Left ventricle myocardium superior (tissue), 1 donor: ENCODE measurements around the gene WBP11. TPM values are rescaled to one million over a fixed set of nuclear protein-coding genes. Genes with fewer than 3 reads are reported as not detected.
A peak's percentile ranks its signal among the peaks of the same experiment; 100 is the strongest.

Source experiments
- ATAC-seq: fragments of 200-7000 bp; cut with Tn5 transposase; one replicate; pipeline ENCODE4 v1.9.1; 2020; ENCODE audit warnings: mild to moderate bottlenecking, moderate library complexity
- DNase-seq: peaks from one replicate; pipeline ENCODE4 v3.0.0-alpha.2; 2020
- intact Hi-C: fragments of 100-400 bp; cut with micrococcal nuclease; formaldehyde crosslinking; loops from one replicate; pipeline ENCODE4 v1.11.0; 2022
- long read RNA-seq: library from polyadenylated mRNA; unstranded; transcript quantifications from one replicate; pipeline ENCODE4 v2.0.0, GENCODE V29; 2021
- total RNA-seq: library from RNA; stranded (reverse); fragmentation: NEBNext Ultra II Directional; extraction: Animal tissue kit (Norgen Biotek cat#: 25700); gene quantifications from one replicate; pipeline ENCODE4 v1.2.1, GENCODE V29; 2021
- donor health status: DM: no; HTN: yes; CAD: no; lungs with severe emphysema.

WBP11 gene
- total RNA-seq: 51.5 TPM
- long read RNA-seq, full-length matches to known transcripts: 3 of 18 reads
- long read RNA-seq, partial matches to known transcripts: 13 of 18 reads
- long read RNA-seq, other reads (novel, unspliced or antisense): 2 of 18 reads

- intact Hi-C loops: no loop called here
- DNase-seq (peak; percentile 91), ATAC-seq (peak; percentile 100)
Observed at GRCh38 chr12:14803011-14803829, at the start of gene WBP11, which contains the start of gene C12orf60. Gene WBP11, minus strand, starts transcription at chr12:14803478. Its CDS starts 2,095 bp downstream, at chr12:14801383. Gene C12orf60, plus strand, starts transcription at chr12:14803670. Its CDS starts 19,266 bp downstream, at chr12:14822936.

DNA sequence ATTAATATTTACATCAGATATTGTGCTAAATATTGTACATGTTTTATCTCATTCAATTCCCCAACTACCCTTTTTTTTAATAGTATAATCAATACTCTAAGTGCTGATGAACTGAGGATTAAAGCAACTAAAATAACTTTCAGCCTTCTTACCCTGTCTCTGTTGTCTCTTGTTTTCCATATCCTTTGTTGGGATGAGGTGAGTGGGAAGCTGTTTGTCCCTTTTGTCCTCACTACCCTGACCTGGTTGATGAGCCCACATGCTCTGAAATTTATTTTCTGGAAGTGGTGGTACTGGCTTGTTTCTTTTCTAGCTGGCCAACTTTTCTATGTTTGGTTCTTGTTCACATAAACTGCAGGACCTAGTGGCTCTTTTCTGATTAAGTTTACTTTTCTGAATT is 49.6 kb upstream of the WBP11 start:
- intact Hi-C loops: no loop called here
- DNase-seq (no peak), ATAC-seq (no peak)

GRCh38 chr12:14850929-14851663 is 47.8 kb upstream of the WBP11 start:
- intact Hi-C loops: no loop called here
- no peak for ATAC-seq

DNA sequence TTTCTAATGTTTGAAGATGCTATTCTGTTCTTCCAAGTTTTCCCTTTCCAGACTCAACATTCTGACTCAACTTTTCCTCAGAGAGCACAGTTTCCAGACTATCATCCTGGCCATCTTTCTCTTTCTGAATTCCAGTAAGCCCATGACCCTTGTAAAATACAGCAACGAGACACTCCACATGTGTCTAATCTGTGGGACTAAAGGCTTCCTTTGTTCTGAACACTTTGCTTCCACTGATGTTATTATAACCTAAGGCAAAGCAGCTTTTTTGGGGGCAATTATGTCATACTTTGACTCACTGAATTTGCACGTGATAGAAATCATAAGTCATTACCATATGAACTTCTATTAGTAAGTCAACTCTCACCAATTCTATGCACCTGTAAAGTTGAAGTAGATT is 46.4 kb upstream of the WBP11 start:
- intact Hi-C loops: loop anchor here (5.0 kb wide), 1 partner anchor 38 kb away; the partner anchor contains the start of gene MGP
- peak; percentile 85 for ATAC-seq
- DNase-seq: no peak

More at GRCh38 chr12:14850929-14851663, 47.8 kb upstream of the WBP11 start:
- no peak for DNase-seq

- intact Hi-C loops: loop anchor here (5.0 kb wide), 1 partner anchor 40 kb away; the partner anchor contains the start of gene MGP
- ATAC-seq (peak; percentile 9), DNase-seq (no peak)
Observed at GRCh38 chr12:14846876-14847580, 43.8 kb upstream of the WBP11 start.

DNA sequence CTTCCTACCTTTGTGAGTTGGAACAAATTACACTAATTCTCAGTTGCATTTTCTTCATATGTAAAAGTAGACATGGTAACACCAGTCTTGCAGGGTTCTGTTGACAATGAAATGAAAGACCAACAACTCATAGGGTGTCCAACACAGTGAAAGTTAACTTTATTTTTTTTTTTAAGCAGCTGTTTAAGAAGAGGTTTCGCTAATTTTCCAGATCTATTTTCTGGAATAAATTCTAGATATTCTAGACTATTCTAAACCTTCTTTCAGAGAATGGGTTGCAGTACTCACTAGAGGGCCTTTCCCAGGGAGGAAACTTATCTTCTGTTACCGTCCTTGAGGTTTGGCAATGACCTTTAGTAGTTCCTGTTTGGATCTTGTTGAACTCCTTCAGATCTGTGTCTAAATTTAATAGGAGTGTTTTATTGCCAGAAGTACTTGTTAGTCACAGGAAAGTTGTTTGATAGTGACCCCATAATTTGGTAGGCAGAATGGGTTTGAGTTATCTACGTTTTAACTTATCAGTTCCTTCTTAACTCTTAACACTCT is 42.8 kb upstream of the WBP11 start:
- DNase-seq (no peak), ATAC-seq (peak; percentile 35)
- intact Hi-C loops: loop anchor here (5.0 kb wide), 1 partner anchor 41 kb away; the partner anchor contains the start of gene MGP

DNA sequence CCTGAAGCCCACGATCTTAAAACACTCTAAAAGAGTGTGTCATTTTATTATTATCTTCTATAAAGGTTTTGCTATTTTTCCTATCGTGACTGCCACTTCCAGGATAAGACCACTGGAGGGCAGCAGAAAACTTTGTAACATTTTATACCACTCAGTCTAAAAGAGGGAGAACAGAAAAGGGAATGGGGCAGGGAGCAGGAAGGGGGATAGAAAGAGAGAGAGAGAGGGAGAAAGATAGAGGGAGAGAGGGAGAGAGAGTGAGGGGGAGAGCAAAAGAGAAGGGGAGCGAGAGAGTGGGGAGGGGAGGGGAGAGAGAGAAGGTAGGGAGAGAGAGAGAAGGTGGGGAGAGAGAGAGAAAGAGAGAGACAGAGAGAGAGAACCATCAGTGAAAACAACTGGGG is 42.1 kb upstream of the WBP11 start:
- no peak for DNase-seq
- intact Hi-C loops: loop anchor here (2.0 to 5.0 kb wide), 2 partner anchors 42 to 151 kb away; partner anchors contain the start of gene MGP

GRCh38 chr12:14844401-14844800 is 41.1 kb upstream of the WBP11 start:
- no peak for ATAC-seq
- no peak for DNase-seq
- intact Hi-C loops: loop anchor here (2.0 kb wide), 1 partner anchor 152 kb away; no protein-coding TSS in a partner anchor

More for the DNA sequence above, 42.1 kb upstream of the WBP11 start:
- ATAC-seq: peak; percentile 43

DNA sequence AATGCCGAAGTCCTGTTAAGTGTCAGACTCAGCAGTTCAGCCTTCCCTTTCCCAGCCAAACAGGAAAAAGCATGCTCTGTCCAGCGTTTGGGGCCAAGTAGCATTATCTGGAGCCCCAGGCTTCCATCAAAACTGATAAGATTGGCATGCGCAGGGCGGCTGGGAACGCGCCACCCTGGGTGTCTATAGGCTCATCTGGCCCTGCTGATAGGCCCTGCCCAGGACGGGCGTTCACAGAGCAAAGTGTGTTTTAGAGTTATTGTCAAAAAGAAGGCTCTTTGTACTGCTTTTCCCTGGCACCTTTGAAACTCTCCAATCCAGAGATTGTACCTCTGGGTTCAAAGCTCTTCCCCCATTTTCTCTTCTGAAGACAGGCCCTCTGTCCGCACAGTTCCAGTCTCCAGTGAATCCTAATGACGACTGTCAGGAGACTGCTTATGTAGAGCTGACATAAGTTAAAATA is 40.2 kb upstream of the WBP11 start, which contains the start of gene ART4:
ART4 (minus strand) TSS at position 102 of the 463 bp plus-strand sequence. CDS start 413 bp downstream, outside the sequence.
- peak; percentile 73 for DNase-seq
- intact Hi-C loops: no loop called here
- peak; percentile 36 for ATAC-seq

GRCh38 chr12:14842315-14842714 is 39.0 kb upstream of the WBP11 start:
- ATAC-seq: no peak
- DNase-seq: no peak
- intact Hi-C loops: no loop called here

DNA sequence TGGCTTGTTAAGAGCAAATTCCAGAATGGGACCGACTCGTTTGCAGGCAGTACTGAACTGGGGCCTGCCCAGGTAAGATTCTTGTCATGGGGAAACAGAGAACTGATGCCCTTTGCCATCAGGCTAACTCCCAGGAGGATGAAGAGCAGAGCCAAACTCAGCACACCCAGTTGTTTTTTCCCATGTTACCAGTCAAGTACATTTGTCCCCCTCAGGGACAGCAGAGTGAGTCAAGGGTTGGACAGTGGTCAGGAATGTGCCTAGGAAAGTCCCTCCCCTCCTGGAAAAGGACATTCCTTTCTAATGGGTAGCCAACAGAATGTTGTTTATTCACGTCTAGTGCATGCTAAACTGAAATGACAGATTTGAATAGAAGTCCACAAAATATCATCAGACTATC is 38.5 kb upstream of the WBP11 start:
- peak; percentile 94 for ATAC-seq
- peak; percentile 58 for DNase-seq
- intact Hi-C loops: no loop called here

DNA sequence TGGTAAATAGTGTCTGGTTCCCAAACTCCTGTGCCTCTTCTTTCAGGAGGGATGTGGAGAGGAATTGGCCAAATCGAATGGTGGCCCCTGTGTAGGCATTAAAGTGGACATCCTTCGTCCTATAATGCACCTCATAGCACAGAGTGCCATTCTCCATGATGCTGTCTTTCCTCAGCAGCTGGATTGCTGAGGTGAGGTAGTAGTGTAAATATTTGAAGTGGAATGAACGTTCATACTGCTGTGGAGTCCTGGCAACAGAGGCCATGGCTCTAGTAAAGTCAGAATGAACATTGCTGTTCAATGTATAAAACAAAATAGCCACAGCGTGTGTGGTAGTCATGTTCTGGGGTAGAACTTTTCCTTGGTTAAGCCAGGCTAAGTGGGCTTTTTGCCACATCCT is 37.3 kb upstream of the WBP11 start:
- no peak for ATAC-seq
- intact Hi-C loops: no loop called here
- no peak for DNase-seq

- intact Hi-C loops: no loop called here
Observed at GRCh38 chr12:14839262-14839661, 36.0 kb upstream of the WBP11 start.

DNA sequence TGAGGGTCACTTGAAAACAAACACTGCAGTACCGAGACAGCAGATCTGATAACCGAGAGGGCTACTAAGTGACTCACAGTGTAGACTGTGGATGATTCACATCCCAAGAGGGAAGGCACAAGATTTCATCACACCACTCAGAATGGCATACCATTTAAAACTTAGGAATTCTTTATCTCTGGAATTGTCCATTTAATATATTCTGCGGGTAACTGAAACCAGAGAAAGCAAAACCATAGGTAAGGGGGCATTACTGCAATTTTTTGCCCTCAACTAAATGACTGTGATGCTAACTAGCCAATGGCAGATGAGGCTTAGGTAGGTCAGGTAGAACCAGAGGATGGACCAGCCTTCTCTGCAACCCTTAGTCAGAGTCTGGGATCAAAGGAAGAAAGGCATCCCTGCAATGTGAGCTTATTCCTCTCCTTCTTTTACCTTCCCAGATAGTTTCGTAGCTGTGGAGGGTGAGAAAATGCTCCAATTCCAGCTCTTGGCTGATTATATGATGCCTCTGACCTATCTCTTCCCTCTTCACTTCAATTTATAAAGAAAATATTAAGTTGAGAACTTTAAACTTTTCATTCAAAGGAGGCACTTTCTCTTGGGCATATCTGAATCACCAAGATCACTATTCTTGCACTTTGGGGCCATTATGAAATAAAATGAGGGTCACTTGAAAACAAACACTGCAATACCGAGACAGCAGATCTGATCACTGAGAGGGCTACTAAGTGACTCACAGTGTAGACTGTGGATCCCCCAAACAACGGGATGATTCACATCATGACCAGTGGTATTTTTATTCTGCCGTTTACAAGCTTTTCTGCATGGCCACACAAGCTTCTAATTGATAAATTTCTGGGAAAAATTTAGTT is 33.3 kb upstream of the WBP11 start:
- no peak for DNase-seq
- intact Hi-C loops: no loop called here
- peak; percentile 76 for ATAC-seq

More at GRCh38 chr12:14839262-14839661, 36.0 kb upstream of the WBP11 start:
- no peak for DNase-seq
- ATAC-seq: no peak

DNA sequence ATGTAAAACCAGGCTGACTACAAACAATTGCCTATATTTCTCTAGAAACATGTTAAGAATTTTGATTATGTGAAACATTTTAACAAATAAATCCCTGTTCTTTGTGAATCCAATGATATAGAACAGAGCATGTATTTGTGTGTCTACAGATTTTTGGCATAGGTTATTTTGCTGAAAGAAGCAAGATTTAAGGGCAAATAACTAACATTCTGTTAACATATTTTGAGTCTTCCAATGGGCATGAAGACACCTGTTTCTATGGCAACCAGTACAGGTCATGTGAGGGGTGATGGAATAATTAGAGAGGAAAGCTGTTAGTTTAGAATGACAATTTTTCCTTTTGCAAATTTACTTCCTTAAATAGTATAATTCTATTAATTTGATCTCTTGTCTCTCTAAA is 31.2 kb upstream of the WBP11 start:
- ATAC-seq (no peak), DNase-seq (no peak)
- intact Hi-C loops: no loop called here

GRCh38 chr12:14833952-14834351 is 30.7 kb upstream of the WBP11 start:
- DNase-seq: no peak
- ATAC-seq: peak; percentile 51
- intact Hi-C loops: no loop called here

GRCh38 chr12:14833336-14833735 is 30.1 kb upstream of the WBP11 start:
- intact Hi-C loops: no loop called here
- DNase-seq: no peak
- no peak for ATAC-seq

DNA sequence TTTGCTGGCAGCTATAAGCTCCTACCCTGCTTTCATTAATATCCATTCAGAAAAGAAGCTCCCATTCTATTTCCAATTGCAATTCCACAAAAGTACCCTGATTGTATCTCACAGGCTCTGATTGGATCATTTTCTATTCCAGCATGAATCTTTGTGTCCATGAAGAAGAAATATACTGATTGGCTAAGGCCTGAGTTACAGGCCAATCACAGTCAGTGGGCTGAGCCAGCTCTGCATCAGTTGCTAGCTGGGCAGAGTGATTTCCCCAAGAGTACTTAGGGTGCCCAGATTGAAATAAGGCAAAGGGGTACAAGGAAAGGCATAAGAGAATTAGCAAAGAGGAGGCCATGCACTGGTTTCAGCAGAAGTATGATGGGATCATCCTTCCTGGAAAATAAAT is 25.6 kb upstream of the WBP11 start:
- ATAC-seq (no peak), DNase-seq (no peak)
- intact Hi-C loops: no loop called here
